Skeletal muscle tissue (tissue), 4 donors: ENCODE results near the gene HLTF. TPM values are rescaled to one million over a fixed set of nuclear protein-coding genes. Genes with fewer than 3 reads are reported as not detected.

Source experiments
- H3K27ac ChIP-seq: one replicate; pipeline ENCODE4 v1.7.0; 2013; ENCODE audit warnings: mild to moderate bottlenecking, low read depth, low read length, inconsistent platforms
- H3K27me3 ChIP-seq, 3 donors: one replicate each; pipeline ENCODE4 v1.7.0; 2013; ENCODE audit warnings: low read length in 3 of 3; ENCODE audit not compliant: control insufficient read depth in 3 of 3, insufficient read depth in 3 of 3
- H3K36me3 ChIP-seq, 3 donors: one replicate each; pipeline ENCODE4 v1.7.0; 2013; ENCODE audit warnings: low read length in 3 of 3; ENCODE audit not compliant: control insufficient read depth in 3 of 3, insufficient read depth in 3 of 3
- H3K4me1 ChIP-seq, 3 donors: one replicate each; pipeline ENCODE4 v1.7.0; 2013; ENCODE audit warnings: low read length in 3 of 3, mild to moderate bottlenecking in 3 of 3; ENCODE audit not compliant: control insufficient read depth in 3 of 3, insufficient read depth in 3 of 3
- H3K4me3 ChIP-seq, 3 donors: one replicate each; pipeline ENCODE4 v1.7.0; 2013; ENCODE audit warnings: low read length in 3 of 3
- H3K9ac ChIP-seq, 3 donors: one replicate each; pipeline ENCODE4 v1.7.0; 2013; ENCODE audit warnings: low read length in 3 of 3, mild to moderate bottlenecking in 3 of 3, moderate library complexity in 2 of 3, low read depth in 1 of 3
- H3K9me3 ChIP-seq, 3 donors: one replicate each; pipeline ENCODE4 v1.7.0; 2013; ENCODE audit warnings: low read length in 3 of 3; ENCODE audit not compliant: control insufficient read depth in 3 of 3
- total RNA-seq: library from RNA; depleted of rRNA; stranded (reverse); fragments of >200 nt; gene quantifications from one replicate; pipeline ENCODE4 v1.2.3, GENCODE V29; 2014
- donor health status: Osteomylitis.

The HLTF gene
- total RNA-seq, 1 donor from 2014 or later, result 26.6 TPM

GRCh38 chr3:149000206-149000745 is 86.1 kb downstream of the HLTF start:
- Histone ChIP-seq H3K9ac (no peak overlapping the region), H3K27ac (peak overlapping the region; percentile 8), H3K4me1 (peaks cover 17 to 43% (median 25%) of the 10 kb centered on the region in 3 donors), H3K9me3 (no peaks in the 10 kb centered on the region), H3K36me3 (peaks cover 18 to 47% (median 42%) of the 10 kb centered on the region in 3 donors), H3K27me3 (no peaks in the 10 kb centered on the region), H3K4me3 (no peak overlapping the region)

- Histone ChIP-seq H3K9me3 (no peaks in the 10 kb centered on the region), H3K9ac (peak overlapping the region in 1 of 3 donors; percentile 4), H3K4me3 (no peak overlapping the region), H3K36me3 (peaks cover 18 to 48% (median 45%) of the 10 kb centered on the region in 3 donors), H3K4me1 (peaks cover 17 to 43% (median 24%) of the 10 kb centered on the region in 3 donors), H3K27me3 (no peaks in the 10 kb centered on the region), H3K27ac (peak overlapping the region; percentile 8)
These were observed 86.5 kb downstream of the HLTF start for GRCh38 chr3:148999806-149000205.

- peak overlapping the region in 1 of 3 donors; percentile 17 for H3K9ac ChIP-seq
- peak overlapping the region; percentile 43 for H3K27ac ChIP-seq
- H3K4me1 ChIP-seq, result peaks cover 15 to 40% (median 22%) of the 10 kb centered on the region in 3 donors
- no peak overlapping the region for H3K4me3 ChIP-seq
- no peaks in the 10 kb centered on the region for H3K27me3 ChIP-seq
- H3K36me3 ChIP-seq, result peaks cover 25 to 51% (median 51%) of the 10 kb centered on the region in 3 donors
- no peaks in the 10 kb centered on the region for H3K9me3 ChIP-seq
These were observed 87.5 kb downstream of the HLTF start for GRCh38 chr3:148998715-148999423.

GRCh38 chr3:148998297-148998696 is 88.0 kb downstream of the HLTF start:
- no peak overlapping the region for H3K9ac ChIP-seq
- H3K4me3 ChIP-seq, result no peak overlapping the region
- no peaks in the 10 kb centered on the region for H3K9me3 ChIP-seq
- H3K27ac ChIP-seq, result peak overlapping the region; percentile 43
- H3K4me1 ChIP-seq, result peaks cover 11 to 42% (median 23%) of the 10 kb centered on the region in 3 donors
- H3K36me3 ChIP-seq, result peaks cover 25 to 51% (median 49%) of the 10 kb centered on the region in 3 donors
- H3K27me3 ChIP-seq, result no peaks in the 10 kb centered on the region

- Histone ChIP-seq H3K36me3 (peaks cover 25 to 51% (median 49%) of the 10 kb centered on the region in 3 donors), H3K4me3 (no peak overlapping the region), H3K9ac (no peak overlapping the region), H3K27ac (no peak overlapping the region), H3K9me3 (no peaks in the 10 kb centered on the region), H3K27me3 (no peaks in the 10 kb centered on the region), H3K4me1 (peaks cover 17 to 48% (median 29%) of the 10 kb centered on the region in 3 donors)
These were observed 88.7 kb downstream of the HLTF start for GRCh38 chr3:148997623-148998022.

- peak overlapping the region; percentile 79 to 91 (median 87) for H3K4me3 ChIP-seq
- H3K27me3 ChIP-seq, result no peaks in the 10 kb centered on the region
- H3K9ac ChIP-seq, result peak overlapping the region; percentile 91 to 97 (median 93)
- H3K9me3 ChIP-seq, result no peaks in the 10 kb centered on the region
- H3K27ac ChIP-seq, result peak overlapping the region; percentile 99
- peaks cover 20 to 31% (median 31%) of the 10 kb centered on the region in 3 donors for H3K36me3 ChIP-seq
- H3K4me1 ChIP-seq, result peaks cover 19 to 39% (median 21%) of the 10 kb centered on the region in 3 donors
These were observed 93.6 kb downstream of the HLTF start for GRCh38 chr3:148992635-148993255.

- Histone ChIP-seq H3K4me3 (peak overlapping the region; percentile 79 to 91 (median 87)), H3K4me1 (peaks cover 19 to 39% (median 20%) of the 10 kb centered on the region in 3 donors)
These were observed 94.2 kb downstream of the HLTF start for GRCh38 chr3:148992027-148992634.

GRCh38 chr3:148991219-148992026 is 94.9 kb downstream of the HLTF start, which contains the start of gene GYG1:
Gene GYG1, plus strand, starts transcription at chr3:148991540. Its CDS starts 101 bp downstream, at chr3:148991641.
- no peaks in the 10 kb centered on the region for H3K9me3 ChIP-seq
- H3K27me3 ChIP-seq, result no peaks in the 10 kb centered on the region
- H3K36me3 ChIP-seq, result peaks cover 16 to 23% (median 19%) of the 10 kb centered on the region in 3 donors
- peak within 1 kb of the TSS; percentile 99 for H3K27ac ChIP-seq
- H3K4me3 ChIP-seq, result peak within 1 kb of the TSS; percentile 79 to 91 (median 87)
- H3K4me1 ChIP-seq, result peaks cover 19 to 35% (median 19%) of the 10 kb centered on the region in 3 donors
- peak within 1 kb of the TSS; percentile 91 to 97 (median 93) for H3K9ac ChIP-seq

More at GRCh38 chr3:148992027-148992634, 94.2 kb downstream of the HLTF start:
- Histone ChIP-seq H3K27me3 (no peaks in the 10 kb centered on the region), H3K27ac (peak overlapping the region; percentile 99), H3K36me3 (peaks cover 20 to 30% (median 26%) of the 10 kb centered on the region in 3 donors), H3K9ac (peak overlapping the region; percentile 91 to 97 (median 93)), H3K9me3 (no peaks in the 10 kb centered on the region)

GRCh38 chr3:148990236-148990635 is 96.1 kb downstream of the HLTF start:
- Histone ChIP-seq H3K27me3 (no peaks in the 10 kb centered on the region), H3K4me1 (peaks cover 19 to 24% (median 19%) of the 10 kb centered on the region in 3 donors), H3K27ac (peak overlapping the region; percentile 99), H3K36me3 (peaks cover 7 to 11% (median 8%) of the 10 kb centered on the region in 3 donors), H3K9me3 (no peaks in the 10 kb centered on the region), H3K4me3 (no peak overlapping the region), H3K9ac (no peak overlapping the region)
